ENCODE measurements around the gene CSF2RB. TPM values are rescaled to one million over a fixed set of nuclear protein-coding genes. Genes with fewer than 3 reads are reported as not detected.

CSF2RB gene
- polyA plus RNA-seq, 4 donors = 2.3 to 3.1 (median 2.8) TPM

Other genes with a start within 250 kb of the CSF2RB start
- gene CACNG2, start 209.9 kb upstream of the CSF2RB start, polyA plus RNA-seq (ENCODE audit: insufficient read length in 4 of 4) = not detected
- 10 to 100 TPM; 38.4 to 60.8 (median 52.9) TPM for gene IFT27, start 137.5 kb upstream of the CSF2RB start, polyA plus RNA-seq (ENCODE audit: insufficient read length in 4 of 4)
- 10 to 100 TPM in 2 of 4 donors, 1 to 10 TPM in 2; 3.9 to 12.3 (median 7.7) TPM for gene PVALB, start 96.6 kb upstream of the CSF2RB start, polyA plus RNA-seq (ENCODE audit: insufficient read length in 4 of 4)
- gene NCF4, start 52.6 kb upstream of the CSF2RB start, polyA plus RNA-seq (ENCODE audit: insufficient read length in 4 of 4) = 1 to 10 TPM; 1.5 to 6.0 (median 2.1) TPM
- gene TST, start 105.8 kb downstream of the CSF2RB start, polyA plus RNA-seq (ENCODE audit: insufficient read length in 4 of 4) = 10 to 100 TPM; 13.0 to 64.4 (median 37.9) TPM
- gene MPST, start 106.1 kb downstream of the CSF2RB start, polyA plus RNA-seq (ENCODE audit: insufficient read length in 4 of 4) = 10 to 100 TPM; 33.3 to 75.5 (median 46.1) TPM
- gene KCTD17, start 138.1 kb downstream of the CSF2RB start, polyA plus RNA-seq (ENCODE audit: insufficient read length in 4 of 4) = 10 to 100 TPM; 24.7 to 33.6 (median 25.4) TPM
- under 1 TPM; 0.16 to 0.50 (median 0.26) TPM for gene TMPRSS6, start 196.1 kb downstream of the CSF2RB start, polyA plus RNA-seq (ENCODE audit: insufficient read length in 4 of 4)
- gene IL2RB, start 236.3 kb downstream of the CSF2RB start, polyA plus RNA-seq (ENCODE audit: insufficient read length in 4 of 4) = 1 to 10 TPM in 2 of 4 donors, under 1 TPM in 2; 0.79 to 1.4 (median 1.1) TPM